Mesothelial cell of epicardium (in vitro differentiated cells): Measurements from ENCODE around the gene ERO1A. TPM values are rescaled to one million over a fixed set of nuclear protein-coding genes. Genes with fewer than 3 reads are reported as not detected.

ENCODE experiments used
- DNase-seq, 2 experiments: peaks; one replicate each; pipeline ENCODE4 v3.0.0; 2021; ENCODE audit warnings: low spot score in 2 of 2; ENCODE audit not compliant: unreplicated experiment in 2 of 2
- H3K27ac Mint-ChIP-seq: 2 replicates; pipeline ENCODE4 v1.8.0; 2021; ENCODE audit warnings: mixed read lengths
- H3K27me3 Mint-ChIP-seq: 2 replicates; pipeline ENCODE4 v1.8.0; 2021; ENCODE audit warnings: low read depth, mixed read lengths
- H3K36me3 Mint-ChIP-seq: 2 replicates; pipeline ENCODE4 v1.8.0; 2021; ENCODE audit warnings: mixed read lengths
- H3K4me1 Mint-ChIP-seq: 2 replicates; pipeline ENCODE4 v1.8.0; 2021; ENCODE audit warnings: mixed read lengths
- H3K4me3 Mint-ChIP-seq: 2 replicates; pipeline ENCODE4 v1.8.0; 2021; ENCODE audit warnings: mild to moderate bottlenecking, moderate library complexity, mixed read lengths
- H3K9me3 Mint-ChIP-seq: 2 replicates; pipeline ENCODE4 v1.8.0; 2021; ENCODE audit warnings: mixed read lengths
- total RNA-seq: library from RNA; stranded (reverse); gene quantifications from 3 replicates; pipeline ENCODE4 v1.2.1, GENCODE V29; 2021
- TF ChIP-seq, protein P1 (sequence below): fragments of 200-600 bp; sonication (generic); IDR thresholded peaks from one replicate; pipeline ENCODE4 v1.5.0; 2021; ENCODE audit warnings: antibody characterized with exemption; ENCODE audit not compliant: unreplicated experiment

ERO1A gene
- total RNA-seq, 1 donor from 2014 or later: 42.7 TPM

DNA sequence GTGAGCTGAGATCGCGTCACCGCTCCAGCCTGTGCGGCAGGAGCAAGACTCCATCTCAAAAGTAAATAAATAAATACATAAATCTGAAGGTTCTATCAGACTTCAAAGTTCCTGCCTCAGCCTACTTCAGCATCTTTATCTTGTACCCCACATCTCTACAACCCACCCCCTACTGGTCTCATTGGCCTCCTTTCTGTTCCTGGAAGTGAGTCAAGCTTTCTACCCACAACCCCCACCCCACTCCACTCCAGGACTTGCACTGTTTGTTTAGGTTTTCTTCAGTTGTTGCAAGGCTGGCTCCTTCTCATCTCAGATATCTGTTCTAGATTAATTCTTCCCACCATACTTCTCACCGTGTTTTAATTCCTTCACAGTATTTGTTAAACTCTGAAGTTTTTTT lies 10.9 kb upstream of the ERO1A start:
- Mint-ChIP-seq H3K27me3 (no peaks in the 10 kb centered on the region), H3K9me3 (peaks cover 4% of the 10 kb centered on the region), H3K36me3 (peaks cover 9% of the 10 kb centered on the region), H3K4me1 (peaks cover 23% of the 10 kb centered on the region), H3K27ac (peak overlapping the region; percentile 99), H3K4me3 (peak overlapping the region; percentile 100)
- TF ChIP-seq, protein P1, sequence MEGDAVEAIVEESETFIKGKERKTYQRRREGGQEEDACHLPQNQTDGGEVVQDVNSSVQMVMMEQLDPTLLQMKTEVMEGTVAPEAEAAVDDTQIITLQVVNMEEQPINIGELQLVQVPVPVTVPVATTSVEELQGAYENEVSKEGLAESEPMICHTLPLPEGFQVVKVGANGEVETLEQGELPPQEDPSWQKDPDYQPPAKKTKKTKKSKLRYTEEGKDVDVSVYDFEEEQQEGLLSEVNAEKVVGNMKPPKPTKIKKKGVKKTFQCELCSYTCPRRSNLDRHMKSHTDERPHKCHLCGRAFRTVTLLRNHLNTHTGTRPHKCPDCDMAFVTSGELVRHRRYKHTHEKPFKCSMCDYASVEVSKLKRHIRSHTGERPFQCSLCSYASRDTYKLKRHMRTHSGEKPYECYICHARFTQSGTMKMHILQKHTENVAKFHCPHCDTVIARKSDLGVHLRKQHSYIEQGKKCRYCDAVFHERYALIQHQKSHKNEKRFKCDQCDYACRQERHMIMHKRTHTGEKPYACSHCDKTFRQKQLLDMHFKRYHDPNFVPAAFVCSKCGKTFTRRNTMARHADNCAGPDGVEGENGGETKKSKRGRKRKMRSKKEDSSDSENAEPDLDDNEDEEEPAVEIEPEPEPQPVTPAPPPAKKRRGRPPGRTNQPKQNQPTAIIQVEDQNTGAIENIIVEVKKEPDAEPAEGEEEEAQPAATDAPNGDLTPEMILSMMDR: no peak
- DNase-seq: no peak

DNA sequence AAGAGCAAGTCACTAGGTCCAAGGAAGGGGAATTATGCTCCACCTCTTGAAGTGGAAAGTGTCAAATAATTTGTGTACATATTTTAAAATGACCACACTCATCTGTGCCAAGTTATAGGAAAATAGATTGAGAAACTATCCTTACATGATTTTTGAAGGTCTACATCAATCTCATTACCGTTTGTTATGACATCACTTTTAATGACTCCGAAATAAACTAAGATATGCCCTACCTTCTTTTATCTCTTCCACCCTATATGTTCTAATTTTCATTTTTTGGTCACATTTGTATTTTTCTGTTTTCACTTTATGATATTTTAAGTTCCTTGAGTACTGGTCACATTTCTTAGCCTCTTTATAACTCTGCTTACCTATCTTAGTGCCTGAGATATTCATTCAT lies 8.3 kb upstream of the ERO1A start:
- no peak overlapping the region for H3K4me3 Mint-ChIP-seq
- H3K27ac Mint-ChIP-seq: no peak overlapping the region

DNA sequence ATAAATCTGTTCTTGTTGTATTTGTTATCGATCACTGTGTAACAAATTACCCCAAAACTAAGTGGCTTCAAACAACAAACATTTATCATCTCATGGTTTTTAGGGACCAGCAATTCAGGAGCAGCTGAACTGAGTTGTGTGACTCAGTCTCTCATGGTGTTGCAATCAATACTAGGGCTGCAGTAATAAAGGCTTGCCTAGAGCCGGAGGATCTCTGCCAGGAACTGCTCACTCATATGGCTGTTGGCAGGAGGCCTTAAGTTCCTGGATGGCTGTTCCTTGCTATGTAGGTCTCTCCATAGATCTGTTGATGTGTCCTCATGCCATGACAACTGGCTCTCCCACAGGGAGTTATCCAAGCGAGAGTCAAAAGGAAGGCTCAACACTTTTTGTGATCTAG lies 7.9 kb upstream of the ERO1A start:
- peaks cover 4% of the 10 kb centered on the region for H3K9me3 Mint-ChIP-seq
- H3K27ac Mint-ChIP-seq: no peak overlapping the region
- TF ChIP-seq, protein P1: no peak
- DNase-seq: no peak
- no peak overlapping the region for H3K4me3 Mint-ChIP-seq
- peaks cover 20% of the 10 kb centered on the region for H3K4me1 Mint-ChIP-seq
- H3K27me3 Mint-ChIP-seq: no peaks in the 10 kb centered on the region
- H3K36me3 Mint-ChIP-seq: no peaks in the 10 kb centered on the region

More for the DNA sequence above, 8.3 kb upstream of the ERO1A start:
- TF ChIP-seq, protein P1: no peak
- no peaks in the 10 kb centered on the region for H3K27me3 Mint-ChIP-seq
- H3K4me1 Mint-ChIP-seq: peaks cover 24% of the 10 kb centered on the region
- no peak for DNase-seq
- H3K9me3 Mint-ChIP-seq: peaks cover 4% of the 10 kb centered on the region
- H3K36me3 Mint-ChIP-seq: no peaks in the 10 kb centered on the region

DNA sequence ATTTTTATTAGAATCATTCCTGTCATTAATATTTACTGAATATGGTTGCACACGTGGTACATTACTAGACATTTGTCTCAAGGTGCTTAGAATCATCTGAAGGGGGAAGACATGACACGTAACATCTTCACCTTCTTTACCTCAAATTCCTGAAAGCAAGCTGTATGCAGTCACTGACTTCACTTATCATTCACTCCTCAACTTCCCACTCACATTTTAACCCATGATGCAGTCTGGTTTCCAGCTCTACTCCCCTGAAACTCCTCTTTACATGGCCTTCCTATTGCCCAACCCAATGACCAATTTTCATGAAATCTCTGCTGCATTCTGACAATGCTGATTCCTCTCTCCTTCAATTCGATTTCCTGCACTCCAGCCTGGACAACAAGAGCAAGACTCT lies 5.9 kb upstream of the ERO1A start:
- no peak for DNase-seq
- H3K27me3 Mint-ChIP-seq: no peaks in the 10 kb centered on the region
- peaks cover 7% of the 10 kb centered on the region for H3K4me1 Mint-ChIP-seq
- H3K4me3 Mint-ChIP-seq: no peak overlapping the region
- H3K36me3 Mint-ChIP-seq: no peaks in the 10 kb centered on the region
- TF ChIP-seq, protein P1: no peak
- peak overlapping the region; percentile 2 for H3K27ac Mint-ChIP-seq
- H3K9me3 Mint-ChIP-seq: no peaks in the 10 kb centered on the region

DNA sequence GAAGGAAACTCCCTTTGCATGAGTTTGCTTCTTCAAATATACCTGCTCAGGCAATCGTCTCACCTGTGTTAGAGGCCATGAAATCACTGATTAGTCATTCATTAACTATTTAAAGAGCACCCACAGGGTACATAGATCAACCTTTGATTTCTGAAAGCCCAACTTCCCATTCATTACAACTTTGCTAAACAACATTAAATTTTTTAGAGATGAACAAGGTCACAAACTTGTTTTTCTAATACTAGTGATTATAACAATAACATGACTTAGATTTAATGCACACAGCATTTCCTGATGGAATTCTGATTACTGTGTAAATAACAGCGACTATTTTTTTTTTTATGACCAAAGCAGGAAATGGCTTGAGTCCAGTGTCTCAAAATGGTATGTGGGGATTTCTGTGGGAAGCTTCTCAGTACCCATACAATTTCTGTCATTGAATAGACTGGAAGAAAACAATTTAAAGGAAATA lies 5.4 kb upstream of the ERO1A start:
- no peaks in the 10 kb centered on the region for H3K27me3 Mint-ChIP-seq
- H3K4me1 Mint-ChIP-seq: peaks cover 6% of the 10 kb centered on the region
- no peak overlapping the region for H3K4me3 Mint-ChIP-seq
- H3K36me3 Mint-ChIP-seq: no peaks in the 10 kb centered on the region
- H3K27ac Mint-ChIP-seq: no peak overlapping the region
- H3K9me3 Mint-ChIP-seq: no peaks in the 10 kb centered on the region
- TF ChIP-seq, protein P1: no peak
- no peak for DNase-seq
